Measurements from ENCODE around the gene CD9.
A peak's percentile ranks its signal among the peaks of the same experiment; 100 is the strongest.

CD9 gene

DNA sequence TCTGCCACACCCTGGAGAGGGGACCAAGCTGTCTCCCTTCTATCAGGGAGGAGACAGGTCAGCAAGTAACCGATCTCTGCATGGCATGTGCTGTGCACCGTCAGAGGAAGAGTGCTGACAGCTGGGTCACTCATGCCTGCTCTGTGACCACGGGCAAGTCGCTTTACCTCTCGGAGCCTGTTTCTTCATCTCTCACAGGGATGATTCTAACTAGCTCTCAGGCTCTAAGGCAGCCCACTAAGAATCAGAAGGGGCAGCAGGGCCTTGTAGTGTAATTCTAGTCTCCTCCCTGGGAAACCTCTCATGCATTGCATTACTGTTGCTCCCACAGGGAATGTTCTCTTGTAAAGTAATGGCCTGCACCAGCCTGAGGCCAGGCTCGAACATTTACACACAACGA is 11.9 kb downstream of the CD9 start:
- H3K4me3 ChIP-seq (ENCODE audit: low read depth, low read length): no peak overlapping the region
- no peak for DNase-seq (ENCODE audit: low read depth)
- no peak for TF ChIP-seq CTCF (conservative IDR thresholded peaks at IDR 0.05; ENCODE audit: low read depth, low read length)

DNA sequence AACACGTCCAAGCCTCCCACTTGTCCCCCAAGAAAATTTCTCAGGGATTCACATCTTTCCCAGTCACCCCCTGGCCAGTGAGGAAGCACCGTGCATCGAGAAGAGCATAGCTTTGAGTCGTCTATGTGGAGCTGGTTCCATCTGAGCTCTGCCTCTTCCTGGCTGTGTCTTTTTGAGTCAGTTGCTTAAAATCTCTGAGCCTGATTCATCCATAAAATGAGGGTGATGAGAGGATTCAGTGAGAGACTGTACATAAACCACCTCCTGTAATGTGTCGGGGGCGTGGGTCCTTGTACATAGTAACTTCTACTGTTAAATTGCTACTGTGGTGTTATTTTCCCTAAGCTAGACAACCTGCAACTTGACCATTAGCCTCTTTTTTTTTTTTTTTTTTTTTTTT is 13.8 kb downstream of the CD9 start:
- no peak for TF ChIP-seq CTCF (conservative IDR thresholded peaks at IDR 0.05; ENCODE audit: low read depth, low read length)
- no peak for DNase-seq (ENCODE audit: low read depth)
- no peak overlapping the region for H3K4me3 ChIP-seq (ENCODE audit: low read depth, low read length)

- H3K4me3 ChIP-seq (ENCODE audit: low read depth, low read length): no peak overlapping the region
- no peak for TF ChIP-seq CTCF (conservative IDR thresholded peaks at IDR 0.05; ENCODE audit: low read depth, low read length)
- no peak for DNase-seq (ENCODE audit: low read depth)
Observed at GRCh38 chr12:6214633-6215032, 14.4 kb downstream of the CD9 start.

DNA sequence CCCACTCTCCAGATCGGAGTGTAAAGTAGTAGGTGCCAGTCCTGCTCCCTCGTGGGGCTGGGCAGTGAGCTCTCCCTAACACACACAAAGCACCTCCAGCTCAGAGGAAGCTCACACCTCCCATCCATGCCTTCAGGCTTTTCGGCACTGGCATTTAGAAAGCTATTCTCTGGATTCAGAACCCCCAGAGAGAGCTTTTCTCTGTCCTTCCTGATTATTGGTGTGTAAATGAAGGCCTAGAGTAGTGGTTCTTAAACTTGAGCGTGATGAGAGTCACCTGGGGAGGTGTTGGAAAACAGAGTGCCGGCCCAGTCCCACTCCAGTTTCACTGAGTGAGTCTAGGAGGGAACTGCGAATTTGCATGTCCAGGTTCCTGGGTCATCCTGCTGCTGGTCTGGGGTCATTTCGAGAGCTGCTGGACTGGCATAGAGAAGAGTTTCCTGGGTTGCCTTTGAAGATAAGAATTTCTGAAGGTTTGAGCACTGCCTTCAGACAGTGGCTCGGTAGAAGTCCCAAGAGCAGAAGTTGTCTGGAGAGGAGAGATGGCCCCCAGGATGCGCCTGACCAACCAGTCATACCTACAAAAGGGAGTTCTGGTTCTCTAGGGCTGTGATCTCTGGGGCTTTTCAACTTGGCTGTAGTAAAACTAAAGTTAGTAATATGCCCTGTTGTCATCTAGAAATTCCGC is 15.1 kb downstream of the CD9 start:
- no peak for DNase-seq (ENCODE audit: low read depth)
- no peak overlapping the region for H3K4me3 ChIP-seq (ENCODE audit: low read depth, low read length)
- no peak for TF ChIP-seq CTCF (conservative IDR thresholded peaks at IDR 0.05; ENCODE audit: low read depth, low read length)

GRCh38 chr12:6215932-6216494 is 15.8 kb downstream of the CD9 start:
- DNase-seq (ENCODE audit: low read depth): peak; percentile 63
- no peak for TF ChIP-seq CTCF (conservative IDR thresholded peaks at IDR 0.05; ENCODE audit: low read depth, low read length)
- H3K4me3 ChIP-seq (ENCODE audit: low read depth, low read length): no peak overlapping the region

GRCh38 chr12:6216581-6216980 is 16.4 kb downstream of the CD9 start:
- DNase-seq (ENCODE audit: low read depth): no peak
- no peak for TF ChIP-seq CTCF (conservative IDR thresholded peaks at IDR 0.05; ENCODE audit: low read depth, low read length)
- H3K4me3 ChIP-seq (ENCODE audit: low read depth, low read length): no peak overlapping the region

DNA sequence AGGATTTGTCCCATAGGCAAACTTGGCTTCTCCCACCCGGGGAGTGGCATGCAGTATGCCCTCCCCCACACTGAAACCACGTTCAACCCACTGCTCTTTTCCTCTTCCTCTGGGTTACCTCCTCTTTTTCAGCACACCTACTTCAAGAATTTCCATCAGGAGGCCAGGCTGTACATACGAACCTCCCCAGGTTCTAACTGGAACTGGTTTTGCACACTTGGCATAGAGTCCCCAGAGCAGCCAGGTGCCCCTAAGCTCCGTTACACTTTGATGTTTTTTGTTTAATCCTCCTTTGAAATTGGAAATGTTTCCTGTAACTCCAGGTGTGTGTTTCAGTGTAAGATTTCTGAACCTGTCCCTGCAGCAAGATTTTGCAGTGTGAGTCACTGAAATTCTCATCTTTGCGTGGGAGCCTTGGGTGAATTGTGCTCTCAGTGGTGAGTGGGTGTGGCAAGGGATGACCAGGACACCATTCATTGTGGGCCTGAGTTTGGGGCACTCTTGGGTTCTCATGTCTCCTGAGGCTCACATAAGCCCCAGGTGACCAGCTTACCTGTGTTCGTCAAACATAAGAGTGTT is 18.2 kb downstream of the CD9 start:
- DNase-seq (ENCODE audit: low read depth): no peak
- H3K4me3 ChIP-seq (ENCODE audit: low read depth, low read length): no peak overlapping the region
- TF ChIP-seq CTCF (conservative IDR thresholded peaks at IDR 0.05; ENCODE audit: low read depth, low read length): no peak
